ENCODE measurements around the gene PTPRN2.

DNA sequence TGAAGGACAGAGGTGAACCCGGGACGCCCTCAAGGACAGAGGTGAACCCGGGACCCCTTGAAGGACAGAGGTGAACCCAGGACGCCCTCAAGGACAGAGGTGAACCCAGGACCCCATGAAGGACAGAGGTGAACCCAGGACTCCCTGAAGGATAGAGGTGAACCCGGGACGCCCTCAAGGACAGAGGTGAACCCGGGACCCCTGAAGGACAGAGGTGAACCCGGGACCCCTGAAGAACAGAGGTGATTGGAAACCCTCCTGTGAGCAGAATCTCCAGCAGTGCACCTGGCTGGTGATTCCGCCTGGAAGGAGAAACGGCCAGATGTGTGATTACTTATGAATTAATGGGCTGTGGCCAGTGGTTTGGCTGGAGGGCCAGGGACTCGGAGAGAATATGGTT is 272.3 kb downstream of the PTPRN2 start:
- TF ChIP-seq MYC (IDR thresholded peaks at IDR 0.05; ENCODE audit: low read depth, low read length): no peak
- TF ChIP-seq, protein P1, sequence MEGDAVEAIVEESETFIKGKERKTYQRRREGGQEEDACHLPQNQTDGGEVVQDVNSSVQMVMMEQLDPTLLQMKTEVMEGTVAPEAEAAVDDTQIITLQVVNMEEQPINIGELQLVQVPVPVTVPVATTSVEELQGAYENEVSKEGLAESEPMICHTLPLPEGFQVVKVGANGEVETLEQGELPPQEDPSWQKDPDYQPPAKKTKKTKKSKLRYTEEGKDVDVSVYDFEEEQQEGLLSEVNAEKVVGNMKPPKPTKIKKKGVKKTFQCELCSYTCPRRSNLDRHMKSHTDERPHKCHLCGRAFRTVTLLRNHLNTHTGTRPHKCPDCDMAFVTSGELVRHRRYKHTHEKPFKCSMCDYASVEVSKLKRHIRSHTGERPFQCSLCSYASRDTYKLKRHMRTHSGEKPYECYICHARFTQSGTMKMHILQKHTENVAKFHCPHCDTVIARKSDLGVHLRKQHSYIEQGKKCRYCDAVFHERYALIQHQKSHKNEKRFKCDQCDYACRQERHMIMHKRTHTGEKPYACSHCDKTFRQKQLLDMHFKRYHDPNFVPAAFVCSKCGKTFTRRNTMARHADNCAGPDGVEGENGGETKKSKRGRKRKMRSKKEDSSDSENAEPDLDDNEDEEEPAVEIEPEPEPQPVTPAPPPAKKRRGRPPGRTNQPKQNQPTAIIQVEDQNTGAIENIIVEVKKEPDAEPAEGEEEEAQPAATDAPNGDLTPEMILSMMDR (IDR thresholded peaks at IDR 0.05; ENCODE audit: low read depth, low read length): no peak
- no peak for TF ChIP-seq POLR2A (IDR thresholded peaks at IDR 0.05; ENCODE audit: extremely low read depth, insufficient read length)
